GM08714 (cell line): Measurements from ENCODE around the gene SYT7.

Source experiments
- H3K4me3 ChIP-seq: fragments of 200-500 bp; sonication (Bioruptor generic); 2 replicates; pipeline ENCODE4 v1.5.1; 2014; ENCODE audit warnings: mild to moderate bottlenecking, low read length, inconsistent platforms
- ZNF274 ChIP-seq: IDR thresholded peaks from 2 replicates; pipeline ENCODE4 v1.6.1; 2012; ENCODE audit warnings: mild to moderate bottlenecking, low read depth, low read length

SYT7 gene, protein sequence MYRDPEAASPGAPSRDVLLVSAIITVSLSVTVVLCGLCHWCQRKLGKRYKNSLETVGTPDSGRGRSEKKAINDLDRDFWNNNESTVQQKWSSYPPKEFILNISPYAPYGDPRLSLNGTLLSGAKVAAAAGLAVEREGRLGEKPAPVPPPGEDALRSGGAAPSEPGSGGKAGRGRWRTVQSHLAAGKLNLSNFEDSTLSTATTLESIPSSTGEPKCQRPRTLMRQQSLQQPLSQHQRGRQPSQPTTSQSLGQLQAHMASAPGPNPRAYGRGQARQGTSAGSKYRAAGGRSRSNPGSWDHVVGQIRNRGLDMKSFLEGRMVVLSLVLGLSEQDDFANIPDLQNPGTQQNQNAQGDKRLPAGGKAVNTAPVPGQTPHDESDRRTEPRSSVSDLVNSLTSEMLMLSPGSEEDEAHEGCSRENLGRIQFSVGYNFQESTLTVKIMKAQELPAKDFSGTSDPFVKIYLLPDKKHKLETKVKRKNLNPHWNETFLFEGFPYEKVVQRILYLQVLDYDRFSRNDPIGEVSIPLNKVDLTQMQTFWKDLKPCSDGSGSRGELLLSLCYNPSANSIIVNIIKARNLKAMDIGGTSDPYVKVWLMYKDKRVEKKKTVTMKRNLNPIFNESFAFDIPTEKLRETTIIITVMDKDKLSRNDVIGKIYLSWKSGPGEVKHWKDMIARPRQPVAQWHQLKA

DNA sequence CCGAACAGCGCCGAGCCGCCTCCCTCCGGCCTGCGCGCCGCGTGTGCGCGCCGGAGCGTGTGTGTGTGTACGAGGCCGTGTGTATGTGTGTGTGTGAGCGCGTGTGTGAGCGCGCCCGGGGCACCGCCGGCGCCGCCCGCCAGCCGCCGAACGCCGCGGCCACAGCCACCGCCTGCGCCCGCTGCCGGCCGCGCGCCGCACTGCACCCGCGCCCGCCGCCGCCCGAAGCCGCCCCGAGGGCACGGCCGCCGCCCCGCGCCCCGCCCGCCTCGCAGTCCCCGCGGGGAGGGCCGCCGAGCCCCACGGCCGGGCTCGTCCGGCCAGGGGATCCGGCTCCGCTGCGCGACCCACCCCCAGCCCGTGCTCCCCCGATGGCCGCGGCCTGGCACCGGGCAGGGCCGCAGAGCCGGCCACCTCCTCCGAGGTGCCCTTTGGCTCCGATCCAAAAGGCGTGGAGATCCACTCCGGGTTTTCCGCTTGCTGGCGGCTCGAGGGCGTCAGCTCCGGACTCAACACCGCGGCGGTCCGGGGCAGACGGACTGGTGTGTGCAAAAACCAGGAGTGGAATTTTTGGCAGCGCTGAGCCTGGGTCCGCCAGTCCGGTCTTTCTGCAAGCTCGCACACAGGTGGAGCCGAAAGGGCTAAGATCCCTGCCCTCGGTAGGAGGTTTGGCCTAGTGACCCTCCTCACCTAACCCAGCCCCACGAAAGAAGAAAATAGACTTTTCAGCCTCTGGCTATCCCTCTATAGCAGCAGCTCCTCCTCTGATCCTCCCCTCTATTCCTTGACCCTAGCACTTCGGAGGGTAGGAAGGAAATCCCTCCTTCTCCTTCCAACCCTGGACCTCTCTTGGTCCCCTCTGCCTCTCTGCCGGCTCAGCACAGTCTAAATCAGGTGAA lies at the start of gene SYT7:
Gene SYT7 (minus strand): TSS at position 47 of the 899 bp plus-strand sequence. CDS start 256 bp downstream, outside the sequence.
- TF ChIP-seq ZNF274 = no peak
- no peak within 1 kb of the TSS; the same call in 1 of the 2 replicates for H3K4me3 ChIP-seq

DNA sequence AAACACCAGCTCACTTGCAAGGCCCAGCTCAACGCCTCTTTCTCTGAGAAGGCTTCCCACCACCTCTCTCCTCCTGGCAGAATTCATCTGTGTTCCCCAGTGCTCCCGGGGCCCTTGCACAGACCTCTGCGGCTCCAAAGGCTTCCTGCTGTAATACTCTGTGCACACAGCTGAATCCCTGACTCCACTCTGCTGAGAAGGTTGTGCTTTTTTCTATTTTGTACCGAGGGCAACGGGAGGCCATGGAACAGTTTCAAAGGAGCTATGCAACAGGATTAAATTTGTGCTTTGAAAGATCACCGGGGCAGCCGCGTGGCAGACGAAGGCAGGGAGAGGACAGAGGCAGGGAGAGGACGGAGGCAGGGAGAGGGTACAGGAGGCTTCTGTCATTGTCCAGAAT lies 49.2 kb upstream of the SYT7 start:
- no peak for TF ChIP-seq ZNF274
- no peak overlapping the region for H3K4me3 ChIP-seq

DNA sequence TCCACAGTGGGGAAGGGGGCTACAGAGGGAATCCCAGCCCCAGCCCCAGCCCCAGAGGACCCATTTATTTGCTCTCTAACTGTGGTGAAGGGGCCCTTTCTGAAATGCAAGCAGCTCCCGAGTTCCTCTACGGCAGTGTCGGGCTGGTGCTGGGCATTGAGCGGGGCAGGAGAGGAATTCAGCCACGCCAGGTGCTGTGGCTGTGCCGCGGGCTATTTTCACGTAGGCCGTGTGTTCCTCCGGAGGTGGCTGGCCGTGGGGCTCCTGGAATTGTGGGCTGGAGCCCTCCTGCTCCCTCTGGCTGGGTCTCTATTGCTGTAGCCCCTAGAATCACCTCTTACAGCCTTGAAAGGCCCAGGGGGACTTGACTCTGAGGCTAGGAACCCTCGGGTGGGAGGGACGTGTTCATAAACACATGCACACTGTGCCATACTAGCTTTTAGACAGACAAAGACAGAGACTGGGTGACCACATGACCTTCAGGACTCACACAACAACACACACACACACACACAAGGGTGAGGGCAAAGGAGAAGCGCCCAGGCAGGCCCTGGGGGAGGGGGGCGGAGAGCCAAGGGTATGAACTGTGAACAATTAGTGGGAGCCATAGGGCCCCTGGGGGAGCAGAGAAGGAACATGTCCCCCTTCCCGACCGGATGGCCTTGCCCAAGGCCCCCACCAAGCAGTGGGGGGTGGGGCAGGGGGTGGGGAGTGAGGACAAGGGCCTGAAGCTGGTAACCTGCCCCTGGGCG lies 48.4 kb upstream of the SYT7 start:
- H3K4me3 ChIP-seq = no peak overlapping the region
- no peak for TF ChIP-seq ZNF274

DNA sequence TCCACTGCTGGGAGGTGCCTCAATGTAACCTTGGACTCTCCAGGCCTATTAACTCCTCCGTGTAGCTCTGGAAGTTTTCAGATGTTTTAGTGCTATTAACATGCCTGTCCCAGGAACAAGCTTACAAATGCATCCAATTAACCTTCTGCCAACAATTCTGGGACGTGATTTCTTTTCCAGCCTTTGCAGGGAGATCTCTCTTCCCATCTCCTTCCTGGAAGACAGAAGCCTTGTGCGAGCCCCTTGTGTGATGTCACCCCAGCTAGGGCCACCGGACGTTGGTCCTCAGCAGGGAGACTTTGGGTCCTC lies 47.7 kb upstream of the SYT7 start:
- no peak for TF ChIP-seq ZNF274

DNA sequence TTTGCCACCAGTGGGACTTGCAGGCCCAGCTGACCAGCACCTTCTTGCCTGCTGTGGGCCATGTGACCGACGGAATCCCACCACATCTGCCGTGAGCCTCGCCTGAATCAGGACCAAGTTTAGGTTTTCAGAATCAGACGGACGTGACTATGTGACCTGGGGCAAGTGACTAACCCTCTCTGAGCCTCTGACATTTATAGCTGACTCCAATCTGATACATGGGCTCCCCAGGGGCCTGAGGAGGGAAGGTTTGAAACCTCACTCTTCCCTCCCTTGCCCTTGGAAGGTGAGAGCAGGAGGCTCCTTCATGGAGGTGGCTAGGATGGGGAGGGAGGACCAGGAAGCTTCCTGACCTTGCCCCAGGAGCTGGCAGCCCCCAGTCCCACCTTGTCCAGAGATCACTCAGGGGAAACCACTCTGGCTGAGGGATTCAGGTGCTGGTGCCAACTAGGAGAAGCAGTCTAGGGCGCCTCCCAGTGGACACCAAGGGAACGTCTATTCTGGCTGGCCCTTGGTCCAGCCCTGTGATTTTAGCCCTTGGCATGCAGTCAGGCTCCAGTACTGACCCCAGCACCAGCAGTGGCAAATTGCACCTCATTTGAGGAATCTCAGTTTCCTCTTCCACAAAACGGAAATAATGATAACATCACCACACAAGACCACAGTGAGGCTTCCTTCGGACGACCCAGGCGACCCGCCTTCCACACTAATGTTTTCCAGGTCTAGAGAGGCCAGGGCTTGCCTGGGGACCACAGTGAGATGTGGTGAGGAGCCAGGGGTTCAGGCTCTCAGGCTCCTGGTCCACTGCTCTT lies 47.2 kb upstream of the SYT7 start:
- TF ChIP-seq ZNF274 = no peak
- H3K4me3 ChIP-seq = no peak overlapping the region

More for the DNA sequence above, 47.7 kb upstream of the SYT7 start:
- H3K4me3 ChIP-seq = no peak overlapping the region

DNA sequence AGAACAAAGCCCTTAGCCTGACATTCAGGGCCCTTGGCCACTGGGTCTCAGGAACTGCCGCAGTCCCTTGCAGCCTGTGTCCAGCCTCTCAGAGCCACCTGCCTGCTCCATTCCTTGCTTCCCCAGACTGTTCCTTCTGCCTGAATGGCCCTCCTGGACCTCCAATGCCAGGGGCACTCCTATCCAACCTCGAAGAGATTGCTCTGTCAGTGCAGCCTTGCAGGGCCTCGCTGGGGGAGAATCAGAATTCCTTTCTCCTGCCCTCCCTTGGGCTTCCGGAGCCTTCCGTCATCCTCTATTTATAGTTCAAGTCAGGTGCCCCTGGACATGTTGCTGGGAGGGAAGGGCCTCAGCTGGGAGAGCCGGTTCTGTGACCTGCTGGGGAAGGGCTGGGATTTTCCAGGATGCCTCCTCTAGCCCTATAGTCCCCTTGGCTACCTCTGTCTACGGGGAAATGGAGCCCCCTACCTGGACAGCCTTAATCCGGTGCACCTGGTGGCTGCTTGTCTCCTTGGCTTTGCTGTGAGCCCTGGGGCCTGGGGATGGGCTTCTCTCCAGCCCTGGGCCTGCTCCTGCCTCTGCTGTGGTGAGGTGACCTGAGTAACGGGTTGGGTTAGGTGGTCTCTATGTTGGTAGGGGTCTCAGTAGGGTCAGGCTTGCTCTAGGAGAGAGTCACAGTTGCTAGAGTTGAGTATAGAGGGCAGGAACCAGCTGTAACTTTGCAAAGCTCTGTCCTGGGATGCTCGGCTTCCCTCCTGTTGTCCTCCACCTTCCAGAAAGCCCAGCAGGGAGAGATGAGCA lies 45.9 kb upstream of the SYT7 start:
- TF ChIP-seq ZNF274 = no peak

DNA sequence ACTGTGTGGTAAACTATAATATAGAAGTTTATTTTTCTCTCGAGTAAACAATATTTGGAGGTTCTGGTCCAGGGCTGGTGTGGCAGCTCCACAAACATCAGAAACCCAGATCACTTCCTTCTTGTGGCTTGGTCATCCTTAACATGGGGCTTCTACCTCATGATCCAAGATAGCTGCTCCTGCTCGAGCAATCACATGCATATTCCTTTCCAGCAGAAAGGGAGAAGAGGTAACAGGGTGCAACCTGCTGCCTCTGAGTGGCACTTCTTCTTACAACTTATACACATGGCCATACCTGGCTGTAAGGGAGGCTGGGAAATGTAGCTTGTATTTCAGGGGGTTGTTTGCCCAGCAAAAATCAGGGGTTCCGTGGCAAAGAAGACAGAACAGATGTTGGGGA lies 44.6 kb upstream of the SYT7 start:
- H3K4me3 ChIP-seq = no peak overlapping the region
- TF ChIP-seq ZNF274 = no peak

More for the DNA sequence above, 45.9 kb upstream of the SYT7 start:
- H3K4me3 ChIP-seq = no peak overlapping the region

DNA sequence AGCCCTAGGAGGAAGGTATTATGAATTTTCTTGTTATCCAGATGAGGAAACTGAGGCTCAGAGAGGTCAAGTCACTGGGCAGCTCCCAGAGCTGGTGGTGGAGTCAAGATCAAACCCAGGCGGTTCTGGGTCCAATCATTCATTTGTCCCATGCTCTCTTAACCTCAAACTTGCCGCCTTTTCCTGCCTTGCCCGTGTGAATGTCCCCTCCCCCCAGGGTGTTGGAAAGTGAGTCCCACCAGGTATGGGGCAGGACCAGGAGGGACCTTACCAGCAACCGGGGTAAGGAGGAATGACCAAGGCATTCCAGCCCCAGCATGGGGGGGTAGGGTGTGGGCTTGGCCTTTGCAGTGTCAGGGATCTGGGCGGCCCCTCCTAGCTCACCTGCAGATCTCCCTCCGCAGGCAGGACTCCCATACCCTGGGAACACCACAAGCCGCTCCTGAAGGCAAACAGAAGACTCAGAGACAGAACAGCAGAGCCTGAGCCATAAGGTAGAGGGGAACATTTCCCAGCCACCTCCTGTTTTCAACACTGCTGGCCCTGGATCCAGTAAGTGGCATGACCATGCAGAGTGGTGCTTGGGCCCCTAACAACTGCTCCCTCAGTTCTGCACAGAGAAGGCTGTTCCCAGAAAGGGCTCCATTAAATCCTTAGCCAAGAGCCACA lies 41.2 kb upstream of the SYT7 start:
- no peak overlapping the region for H3K4me3 ChIP-seq
- TF ChIP-seq ZNF274 = no peak

DNA sequence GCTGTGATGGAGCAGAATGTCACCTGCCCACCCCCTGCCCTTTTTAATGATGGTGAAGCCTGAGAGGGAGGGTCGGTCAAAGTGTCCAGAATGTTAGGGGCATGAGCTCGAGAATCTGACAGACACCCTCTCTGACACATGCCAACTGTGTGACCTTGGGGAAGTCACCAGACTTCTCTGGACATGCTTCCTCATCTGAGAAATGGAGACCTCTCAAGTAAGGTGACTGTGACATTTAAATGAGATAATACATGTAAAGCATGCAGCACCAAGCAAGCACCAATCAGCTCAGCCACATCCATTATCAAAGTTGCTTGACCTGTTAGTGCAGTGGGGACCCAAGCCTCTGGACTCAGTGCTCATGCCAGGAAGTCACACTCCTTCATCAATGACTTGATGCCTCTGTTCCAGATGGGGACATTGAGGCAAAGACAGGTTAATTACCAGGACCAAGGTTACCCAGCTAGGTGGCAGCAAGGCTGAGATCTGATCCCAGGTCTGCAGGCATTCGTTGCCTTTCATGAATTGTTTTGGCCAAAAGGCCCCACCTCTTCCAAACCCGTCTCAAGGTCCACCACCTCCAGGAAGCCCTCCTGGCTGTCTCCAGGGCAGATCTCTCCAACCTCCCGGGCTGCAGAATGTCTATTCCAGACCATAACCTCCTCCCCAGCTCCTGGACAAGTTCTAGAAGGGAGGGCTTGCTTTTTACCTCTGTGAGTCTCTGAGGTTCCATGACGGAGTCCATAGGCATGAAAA lies 38.8 kb upstream of the SYT7 start:
- TF ChIP-seq ZNF274 = no peak
- H3K4me3 ChIP-seq = no peak overlapping the region

DNA sequence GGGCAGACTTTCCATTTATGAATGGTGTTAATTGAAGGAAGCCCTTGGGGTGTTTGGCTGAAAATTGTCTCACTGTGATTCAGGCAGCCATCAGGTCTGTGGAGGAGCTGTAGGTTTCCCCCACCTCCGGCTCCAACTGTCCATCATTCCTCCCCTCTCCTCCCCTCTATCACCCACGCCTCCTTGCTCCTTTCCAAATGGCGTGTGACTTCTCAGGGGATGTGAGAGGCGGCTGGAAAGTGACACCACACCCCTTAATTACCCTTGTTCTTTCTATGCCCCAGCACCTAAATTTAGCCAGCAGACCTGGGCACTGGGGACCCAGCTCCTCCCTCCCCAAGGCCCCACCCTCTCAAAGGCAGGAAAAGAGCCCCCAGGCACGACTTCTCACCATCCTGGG lies 38.1 kb upstream of the SYT7 start:
- no peak overlapping the region for H3K4me3 ChIP-seq
- no peak for TF ChIP-seq ZNF274

DNA sequence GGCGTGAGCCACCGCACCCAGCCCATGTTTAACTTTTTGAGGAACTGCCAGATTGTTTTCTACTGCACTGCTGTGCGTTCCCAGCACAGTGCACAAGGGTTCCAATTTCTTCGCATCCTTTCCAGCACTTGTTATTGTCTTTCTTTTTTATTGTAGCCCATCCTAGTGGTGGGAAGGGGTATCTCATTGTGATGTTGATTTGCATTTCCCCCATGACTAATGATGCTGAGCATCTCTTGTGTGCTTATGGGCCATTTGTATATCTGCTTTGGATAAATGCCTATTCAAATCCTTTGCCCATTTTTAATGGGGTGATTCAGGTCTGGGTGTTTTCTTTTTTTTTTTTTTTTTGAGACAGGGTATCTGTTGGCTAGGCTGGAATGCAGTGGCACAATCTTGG lies 36.6 kb upstream of the SYT7 start:
- H3K4me3 ChIP-seq = no peak overlapping the region
- no peak for TF ChIP-seq ZNF274
